HCT116 (cell line): ENCODE results near the gene PLEKHM3. TPM values are rescaled to one million over a fixed set of nuclear protein-coding genes. Genes with fewer than 3 reads are reported as not detected.

Experiments used
- ATAC-seq: fragments of 200-7000 bp; cut with Tn5 transposase; 2 replicates; pipeline ENCODE4 v1.9.1; 2020; ENCODE audit warnings: mild to moderate bottlenecking, moderate library complexity
- BruUV-seq: library from RNA; stranded (reverse); fragments of 400-500 nt; replicated peaks from 2 replicates; lab custom pipeline; 2021; lab: Mats Ljungman, UMichigan
- CTCF ChIA-PET: fragments of 300-600 bp; sonication (Branson Sonifier 250); formaldehyde crosslinking; loops from one replicate; lab custom pipeline; 2021; ENCODE audit warnings: antibody characterized with exemption; lab: Charles Lee
- POLR2A ChIA-PET: fragments of 300-600, 350-600 bp; sonication (Branson Sonifier 250); formaldehyde crosslinking; loops from one replicate; lab custom pipeline; 2021; ENCODE audit warnings: antibody characterized with exemption; lab: Charles Lee
- RAD21 ChIA-PET, 2 experiments: fragments of 300-600 bp; sonication (Branson Sonifier 250); formaldehyde crosslinking; loops; one replicate each; lab custom pipeline; 2023; ENCODE audit warnings: low total read pairs in 2 of 2; ENCODE audit not compliant: uncharacterized antibody in 2 of 2, unreplicated experiment in 2 of 2, low non-redundant PET in 1 of 2; lab: Charles Lee
- DNase-seq: peaks from one replicate; pipeline ENCODE4 v3.0.0-alpha.2; 2010; ENCODE audit warnings: low read depth, low spot score
- H2AFZ ChIP-seq: fragments of 200-600 bp; shearing (Covaris generic), sonication (generic); 2 replicates; pipeline ENCODE4 v1.6.1; 2017; ENCODE audit warnings: low read depth, mixed run types, mixed read lengths, antibody characterized with exemption, low read length; ENCODE audit not compliant: poor library complexity, severe bottlenecking
- H3K27ac ChIP-seq: 2 replicates; pipeline ENCODE4 v1.5.1; 2012; ENCODE audit warnings: low read depth, low read length
- H3K27me3 ChIP-seq: fragments of 200-600 bp; sonication (generic); 2 replicates; pipeline ENCODE4 v1.6.1; 2016; ENCODE audit warnings: mixed run types, low read length, mixed read lengths; ENCODE audit not compliant: insufficient read depth
- H3K36me3 ChIP-seq, 2 experiments: fragments of 200-500 bp in 1 of 2; fragments of 200-600 bp in 1 of 2; sonication (Bioruptor generic) in 1 of 2; sonication (generic) in 1 of 2; 2 replicates each; pipeline versions ENCODE4 v1.5.1 to v1.6.1; 2014 to 2016; ENCODE audit warnings: low read length in 2 of 2, inconsistent platforms in 1 of 2, mixed read lengths in 1 of 2, mixed run types in 1 of 2; ENCODE audit not compliant: insufficient read depth in 2 of 2, control insufficient read depth in 1 of 2
- H3K4me1 ChIP-seq, 2 experiments: fragments of 200-600 bp in 1 of 2; sonication (generic) in 1 of 2; 2 replicates each; pipeline versions ENCODE4 v1.5.1 to v1.6.1; 2012 to 2017; ENCODE audit warnings: low read length in 2 of 2, inconsistent platforms in 1 of 2, mild to moderate bottlenecking in 1 of 2, mixed read lengths in 1 of 2, mixed run types in 1 of 2, moderate library complexity in 1 of 2; ENCODE audit not compliant: insufficient read depth in 2 of 2, control insufficient read depth in 1 of 2
- H3K4me2 ChIP-seq: fragments of 200-600 bp; sonication (generic); 2 replicates; pipeline ENCODE4 v1.6.1; 2017; ENCODE audit warnings: mixed run types, low read length, mixed read lengths
- H3K4me3 ChIP-seq, 2 experiments: fragments of 200-600 bp in 1 of 2; sonication (generic) in 1 of 2; replicated peaks in 1 of 2; 2 replicates each; pipeline ENCODE4 v1.5.1; 2011 to 2016; ENCODE audit warnings: low read length in 2 of 2, control low read depth in 1 of 2, low read depth in 1 of 2, mild to moderate bottlenecking in 1 of 2, mixed read lengths in 1 of 2, mixed run types in 1 of 2
- H3K79me2 ChIP-seq: fragments of 200-600 bp; sonication (generic); 2 replicates; pipeline ENCODE4 v1.6.1; 2017; ENCODE audit warnings: mild to moderate bottlenecking, mixed run types, low read length, moderate library complexity, mixed read lengths; ENCODE audit not compliant: insufficient read depth
- H3K9ac ChIP-seq: fragments of 200-600 bp; sonication (generic); 2 replicates; pipeline ENCODE4 v1.6.1; 2016; ENCODE audit warnings: low read length, mixed read lengths
- H3K9me2 ChIP-seq: fragments of 200-600 bp; sonication (generic), shearing (Covaris generic); 2 replicates; pipeline ENCODE4 v1.6.1; 2017; ENCODE audit warnings: mixed run types, mild to moderate bottlenecking, moderate library complexity; ENCODE audit not compliant: insufficient read depth
- H3K9me3 ChIP-seq, 2 experiments: fragments of 200-500 bp in 1 of 2; fragments of 200-600 bp in 1 of 2; sonication (Bioruptor generic) in 1 of 2; sonication (generic) in 1 of 2; 2 replicates each; pipeline ENCODE4 v1.6.1; 2014 to 2017; ENCODE audit warnings: low read length in 2 of 2, mixed read lengths in 2 of 2, inconsistent platforms in 1 of 2, low read depth in 1 of 2, mild to moderate bottlenecking in 1 of 2, mixed run types in 1 of 2, moderate library complexity in 1 of 2; ENCODE audit not compliant: control insufficient read depth in 1 of 2, insufficient read depth in 1 of 2
- H4K20me1 ChIP-seq: fragments of 200-600 bp; sonication (generic), shearing (Covaris generic); 2 replicates; pipeline ENCODE4 v1.6.1; 2017; ENCODE audit warnings: mixed run types, mild to moderate bottlenecking, moderate library complexity; ENCODE audit not compliant: insufficient read depth
- CTCF ChIP-seq, 3 experiments: fragments of 200-600 bp in 1 of 3; sonication (generic) in 1 of 3; IDR thresholded peaks in 2 of 3; conservative IDR thresholded peaks in 1 of 3; 2 replicates each; pipeline ENCODE4 v1.5.1; 2012 to 2017; ENCODE audit warnings: low read depth in 2 of 3, low read length in 2 of 3, antibody characterized with exemption in 1 of 3, borderline replicate concordance in 1 of 3, control low read depth in 1 of 3, mild to moderate bottlenecking in 1 of 3, mixed read lengths in 1 of 3, mixed run types in 1 of 3, moderate library complexity in 1 of 3; ENCODE audit not compliant: insufficient read depth in 1 of 3
- EZH2 ChIP-seq: fragments of 200-600 bp; sonication (generic); IDR thresholded peaks from 2 replicates; pipeline ENCODE4 v1.6.1; 2017; ENCODE audit warnings: antibody characterized with exemption, mixed run types
- POLR2AphosphoS5 ChIP-seq: IDR thresholded peaks from 2 replicates; pipeline ENCODE4 v1.6.1; 2011; ENCODE audit warnings: mild to moderate bottlenecking, low read depth, low read length, moderate library complexity
- REST ChIP-seq: IDR thresholded peaks from 2 replicates; pipeline ENCODE4 v1.6.1; 2012; ENCODE audit warnings: low read depth
- TCF7L2 ChIP-seq: IDR thresholded peaks from 2 replicates; pipeline ENCODE4 v1.7.0; 2011; ENCODE audit warnings: borderline replicate concordance, inconsistent platforms; ENCODE audit not compliant: insufficient read depth, insufficient read length; ENCODE audit errors: extremely low read depth
- ZFX ChIP-seq: fragments of 450-650 bp; IDR thresholded peaks from 2 replicates; pipeline ENCODE4 v1.6.1; 2017
- intact Hi-C: fragments of 100-400 bp; cut with micrococcal nuclease; formaldehyde crosslinking; loops from 2 replicates; pipeline ENCODE4 v1.10.0; 2022
- total RNA-seq: library from RNA; stranded (reverse); gene quantifications from one replicate; pipeline ENCODE4 v1.2.1, GENCODE V29; 2021; ENCODE audit not compliant: unreplicated experiment

The PLEKHM3 gene
- total RNA-seq, 1 experiment from 2014 or later: 6.3 TPM

DNA sequence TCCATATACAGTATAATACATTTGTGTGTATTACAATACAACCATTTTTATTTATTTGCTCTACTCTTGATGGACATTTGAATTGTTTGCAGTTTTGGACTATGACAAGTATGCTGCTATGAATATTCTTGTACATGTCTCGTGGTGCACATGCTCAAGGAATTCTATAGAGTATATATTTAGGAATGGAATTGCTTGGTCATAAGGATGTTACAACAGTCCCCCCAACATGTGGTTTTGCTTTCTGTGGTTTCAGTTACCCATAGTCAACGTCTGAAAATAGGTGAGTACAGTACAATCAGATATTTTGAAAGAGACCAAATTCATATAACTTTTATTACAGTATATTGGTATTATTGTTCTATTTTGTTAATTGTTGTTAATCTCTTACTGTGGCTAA, 24.1 kb upstream of the PLEKHM3 start:
- ATAC-seq: no peak
- H3K27me3 ChIP-seq: no peaks in the 10 kb centered on the region
- ChIA-PET POLR2A (no interaction called here), CTCF (no interaction called here), RAD21 (no interaction called here)
- intact Hi-C loops: loop anchor here (10.0 kb wide), 1 partner anchor 1065 kb away; no protein-coding TSS in a partner anchor
- no peak overlapping the region for H3K4me3 ChIP-seq
- no peaks in the 10 kb centered on the region for H3K79me2 ChIP-seq
- no peak for TF ChIP-seq ZFX
- no peak for TF ChIP-seq POLR2AphosphoS5
- TF ChIP-seq CTCF (IDR thresholded peaks at IDR 0.05 in 2 of 3, conservative IDR thresholded peaks at IDR 0.05 in 1 of 3; ENCODE audit: borderline replicate concordance in 1 of 3, insufficient read depth in 1 of 3, low read depth in 2 of 3, low read length in 2 of 3): no peak
- no peak for TF ChIP-seq REST
- no peak for TF ChIP-seq EZH2
- no peak for TF ChIP-seq TCF7L2
- H3K4me2 ChIP-seq: no peak overlapping the region
- no peak overlapping the region for H3K9ac ChIP-seq
- H3K27ac ChIP-seq: no peak overlapping the region
- no peaks in the 10 kb centered on the region for H4K20me1 ChIP-seq
- no peak for DNase-seq
- H3K9me3 ChIP-seq: no peaks in the 10 kb centered on the region
- no peaks in the 10 kb centered on the region for H3K4me1 ChIP-seq
- H2AFZ ChIP-seq: no peak overlapping the region
- no peaks in the 10 kb centered on the region for H3K36me3 ChIP-seq
- H3K9me2 ChIP-seq: peaks cover 3% of the 10 kb centered on the region; the same call in 1 of the 2 replicates
- no TSS peak for BruUV-seq
